Liver (tissue), 9 donors: ENCODE measurements around the gene ADAMTS2. TPM values are rescaled to one million over a fixed set of nuclear protein-coding genes. Genes with fewer than 3 reads are reported as not detected.

Experiments
- DNase-seq: peaks from one replicate; pipeline ENCODE4 v3.0.0-alpha.2; 2017; ENCODE audit warnings: low spot score
- H3K27ac ChIP-seq, 2 donors: one replicate each; pipeline ENCODE4 v1.7.0; 2013; ENCODE audit warnings: inconsistent platforms in 2 of 2, low read length in 2 of 2, control low read depth in 1 of 2, low read depth in 1 of 2, mild to moderate bottlenecking in 1 of 2
- H3K27me3 ChIP-seq, 4 donors: one replicate each; pipeline versions ENCODE4 v1.6.1 to v1.7.0; 2013; ENCODE audit warnings: low read length in 3 of 4, inconsistent platforms in 1 of 4, mild to moderate bottlenecking in 1 of 4, moderate library complexity in 1 of 4; ENCODE audit not compliant: control insufficient read depth in 4 of 4, insufficient read depth in 4 of 4
- H3K36me3 ChIP-seq, 4 donors: one replicate each; pipeline versions ENCODE4 v1.6.1 to v1.7.0; 2013; ENCODE audit warnings: low read length in 3 of 4, mild to moderate bottlenecking in 3 of 4, low read depth in 1 of 4, moderate library complexity in 1 of 4; ENCODE audit not compliant: control insufficient read depth in 4 of 4, insufficient read depth in 3 of 4
- H3K4me1 ChIP-seq, 4 donors: one replicate each; pipeline versions ENCODE4 v1.6.1 to v1.7.0; 2013; ENCODE audit warnings: low read length in 3 of 4, mild to moderate bottlenecking in 3 of 4, moderate library complexity in 1 of 4; ENCODE audit not compliant: control insufficient read depth in 4 of 4, insufficient read depth in 4 of 4
- H3K4me3 ChIP-seq, 3 donors: one replicate each; pipeline versions ENCODE4 v1.6.1 to v1.7.0; 2013; ENCODE audit warnings: low read length in 3 of 3, control low read depth in 1 of 3, low read depth in 1 of 3, mild to moderate bottlenecking in 1 of 3
- H3K9ac ChIP-seq, 2 donors: one replicate each; pipeline ENCODE4 v1.7.0; 2013; ENCODE audit warnings: low read length in 2 of 2, mild to moderate bottlenecking in 2 of 2, moderate library complexity in 2 of 2, control low read depth in 1 of 2, low read depth in 1 of 2
- H3K9me3 ChIP-seq, 4 donors: one replicate each; pipeline versions ENCODE4 v1.6.1 to v1.7.0; 2013; ENCODE audit warnings: low read length in 3 of 4; ENCODE audit not compliant: control insufficient read depth in 4 of 4
- ATF3 ChIP-seq: IDR thresholded peaks from 2 replicates; pipeline ENCODE4 v1.6.1; 2016; ENCODE audit warnings: antibody characterized with exemption
- CTCF ChIP-seq: fragments of 150-350 bp; IDR thresholded peaks from 2 replicates; pipeline ENCODE4 v1.5.1; 2017; ENCODE audit warnings: improper control_type of control experiment, low read depth, low read length; ENCODE audit not compliant: missing input control
- EGR1 ChIP-seq, 2 donors: IDR thresholded peaks; 2 replicates each; pipeline ENCODE4 v1.6.1; 2016 to 2018; ENCODE audit warnings: antibody characterized with exemption in 2 of 2, low read depth in 2 of 2
- FOXA2 ChIP-seq: IDR thresholded peaks from 2 replicates; pipeline ENCODE4 v1.6.1; 2016; ENCODE audit warnings: antibody characterized with exemption
- GABPA ChIP-seq, 2 donors: IDR thresholded peaks in 1 of 2; conservative IDR thresholded peaks in 1 of 2; 2 replicates each; pipeline ENCODE4 v1.6.1; 2016; ENCODE audit warnings: antibody characterized with exemption in 2 of 2, mild to moderate bottlenecking in 1 of 2, moderate library complexity in 1 of 2
- HNF4A ChIP-seq, 2 donors: conservative IDR thresholded peaks; 2 replicates each; pipeline ENCODE4 v1.6.1; 2016; ENCODE audit warnings: antibody characterized with exemption in 2 of 2, mild to moderate bottlenecking in 2 of 2
- HNF4G ChIP-seq: IDR thresholded peaks from 2 replicates; pipeline ENCODE4 v1.6.1; 2016; ENCODE audit warnings: antibody characterized with exemption
- JUND ChIP-seq, 2 donors: IDR thresholded peaks; 2 replicates each; pipeline ENCODE4 v1.6.1; 2016; ENCODE audit warnings: antibody characterized with exemption in 2 of 2
- MAX ChIP-seq: IDR thresholded peaks from 2 replicates; pipeline ENCODE4 v1.6.1; 2016; ENCODE audit warnings: antibody characterized with exemption
- NR2F2 ChIP-seq: IDR thresholded peaks from 2 replicates; pipeline ENCODE4 v1.6.1; 2016; ENCODE audit warnings: antibody characterized with exemption
- RAD21 ChIP-seq, 2 donors: IDR thresholded peaks; 2 replicates each; pipeline ENCODE4 v1.6.1; 2016; ENCODE audit warnings: antibody characterized with exemption in 2 of 2, mild to moderate bottlenecking in 2 of 2
- REST ChIP-seq: IDR thresholded peaks from 2 replicates; pipeline ENCODE4 v1.6.1; 2016; ENCODE audit warnings: antibody characterized with exemption, mild to moderate bottlenecking
- RXRA ChIP-seq, 2 donors: IDR thresholded peaks; 2 replicates each; pipeline ENCODE4 v1.6.1; 2017 to 2018; ENCODE audit warnings: antibody characterized with exemption in 2 of 2, mild to moderate bottlenecking in 1 of 2
- SP1 ChIP-seq: IDR thresholded peaks from 2 replicates; pipeline ENCODE4 v1.6.1; 2018; ENCODE audit warnings: antibody characterized with exemption, mild to moderate bottlenecking
- TAF1 ChIP-seq: conservative IDR thresholded peaks from 2 replicates; pipeline ENCODE4 v1.6.1; 2016; ENCODE audit warnings: antibody characterized with exemption, mild to moderate bottlenecking
- YY1 ChIP-seq: IDR thresholded peaks from 2 replicates; pipeline ENCODE4 v1.6.1; 2016; ENCODE audit warnings: antibody characterized with exemption, mild to moderate bottlenecking
- ZBTB33 ChIP-seq: IDR thresholded peaks from 2 replicates; pipeline ENCODE4 v1.6.1; 2016; ENCODE audit warnings: antibody characterized with exemption
- WGBS: extraction: QIAGEN DNeasy Blood & Tissue Kit; methylation state at CpG from one replicate; pipeline ENCODE4 v1.1.7; 2013; 5-methylcytosine and 5-hydroxymethylcytosine counted together
- polyA plus RNA-seq, 2 donors: library from polyadenylated mRNA; stranded (reverse) in 1 of 2; unstranded in 1 of 2; fragments of 200-250 nt in 1 of 2; fragments of >200 nt in 1 of 2; fragmentation: Nextera tagmentation in 1 of 2; extraction: Ambion mirVana in 1 of 2; gene quantifications; one replicate each; pipeline versions ENCODE4 v1.2.1 to v1.2.3, GENCODE V29; 2013 to 2015
- total RNA-seq, 2 donors: library from RNA; depleted of rRNA; stranded (reverse); fragments of >200 nt; gene quantifications; one replicate each; pipeline ENCODE4 v1.2.3, GENCODE V29; 2014
- donor health status: healthy.
- donor health status: healthy.
- donor health status: healthy.
- donor health status: healthy.
- donor health status: healthy.

ADAMTS2 gene
- total and polyA plus RNA-seq, 4 donors, result 2.7 to 24.3 (median 12.0) TPM

GRCh38 chr5:179190851-179191505, 154.3 kb downstream of the ADAMTS2 start:
- WGBS, result 58% methylated on average over 26 of the region's 26 CpGs
- Histone ChIP-seq H3K27ac (no peak overlapping the region), H3K9me3 (no peaks in the 10 kb centered on the region), H3K4me1 (peaks cover 0 to 3% (median 0%) of the 10 kb centered on the region in 4 donors), H3K27me3 (no peaks in the 10 kb centered on the region), H3K36me3 (no peaks in the 10 kb centered on the region), H3K9ac (no peak overlapping the region), H3K4me3 (no peak overlapping the region)
- DNase-seq, result no peak
- TF ChIP-seq FOXA2 (no peak), NR2F2 (peak; percentile 70), RXRA (IDR thresholded peaks at IDR 0.05) (no peak)

GRCh38 chr5:179188636-179189035, 156.6 kb downstream of the ADAMTS2 start:
- 79% methylated on average over 9 of the region's 9 CpGs for WGBS
- peaks cover 0 to 3% (median 0%) of the 10 kb centered on the region in 4 donors for H3K4me1 ChIP-seq
- H3K36me3 ChIP-seq, result no peaks in the 10 kb centered on the region
- no peak overlapping the region for H3K9ac ChIP-seq
- H3K27ac ChIP-seq, result no peak overlapping the region
- TF ChIP-seq RAD21 (IDR thresholded peaks at IDR 0.05) (no peak), FOXA2 (no peak), GABPA (IDR thresholded peaks at IDR 0.05 in 1 of 2, conservative IDR thresholded peaks at IDR 0.05 in 1 of 2) (no peak)
- no peak overlapping the region for H3K4me3 ChIP-seq
- no peak for DNase-seq
- H3K27me3 ChIP-seq, result no peaks in the 10 kb centered on the region
- H3K9me3 ChIP-seq, result no peaks in the 10 kb centered on the region

GRCh38 chr5:179187681-179188575, 157.3 kb downstream of the ADAMTS2 start:
- 80% methylated on average over 13 of the region's 13 CpGs for WGBS
- H3K27me3 ChIP-seq, result no peaks in the 10 kb centered on the region
- TF ChIP-seq REST, result no peak
- TF ChIP-seq YY1, result no peak
- no peak for TF ChIP-seq HNF4G
- TF ChIP-seq FOXA2, result no peak
- TF ChIP-seq MAX, result no peak
- no peak for TF ChIP-seq ZBTB33
- TF ChIP-seq ATF3, result no peak
- no peak for TF ChIP-seq EGR1 (IDR thresholded peaks at IDR 0.05; ENCODE audit: low read depth in 2 of 2)
- TF ChIP-seq TAF1, result no peak
- no peak for TF ChIP-seq JUND (IDR thresholded peaks at IDR 0.05)
- no peak for TF ChIP-seq GABPA (IDR thresholded peaks at IDR 0.05 in 1 of 2, conservative IDR thresholded peaks at IDR 0.05 in 1 of 2)
- TF ChIP-seq RAD21 (IDR thresholded peaks at IDR 0.05), result no peak
- TF ChIP-seq CTCF, result no peak
- TF ChIP-seq HNF4A (conservative IDR thresholded peaks at IDR 0.05), result no peak
- no peak for TF ChIP-seq SP1
- H3K4me1 ChIP-seq, result peaks cover 0 to 3% (median 0%) of the 10 kb centered on the region in 4 donors
- no peaks in the 10 kb centered on the region for H3K9me3 ChIP-seq
- DNase-seq, result no peak
- H3K4me3 ChIP-seq, result no peak overlapping the region
- H3K36me3 ChIP-seq, result no peaks in the 10 kb centered on the region
- no peak overlapping the region for H3K9ac ChIP-seq
- no peak overlapping the region for H3K27ac ChIP-seq
